Karpas-422 (cell line): ENCODE results near the gene CDK6. TPM values are rescaled to one million over a fixed set of nuclear protein-coding genes. Genes with fewer than 3 reads are reported as not detected.

ENCODE experiments used
- DNase-seq: peaks from one replicate; pipeline ENCODE4 v3.0.0-alpha.2; 2015
- H2AFZ ChIP-seq: fragments of 200-600 bp; sonication (generic); 2 replicates; pipeline ENCODE4 v1.6.1; 2014; ENCODE audit warnings: antibody characterized with exemption, low read length, mixed read lengths
- H3K27ac ChIP-seq: fragments of 200-600 bp; sonication (generic); 2 replicates; pipeline ENCODE4 v1.5.1; 2014; ENCODE audit warnings: mild to moderate bottlenecking, low read length, moderate library complexity
- H3K27me3 ChIP-seq: fragments of 200-600 bp; sonication (generic); 2 replicates; pipeline ENCODE4 v1.6.1; 2014; ENCODE audit warnings: low read length, mixed read lengths
- H3K36me3 ChIP-seq: fragments of 200-600 bp; sonication (generic); 2 replicates; pipeline ENCODE4 v1.6.1; 2014; ENCODE audit warnings: low read length, mixed read lengths; ENCODE audit not compliant: insufficient read depth
- H3K4me1 ChIP-seq: fragments of 200-600 bp; sonication (generic); 2 replicates; pipeline ENCODE4 v1.6.1; 2014; ENCODE audit warnings: mild to moderate bottlenecking, low read length, mixed read lengths
- H3K4me2 ChIP-seq: fragments of 200-600 bp; sonication (generic); 2 replicates; pipeline ENCODE4 v1.6.1; 2014; ENCODE audit warnings: low read length, low read depth, mild to moderate bottlenecking; ENCODE audit not compliant: poor library complexity, severe bottlenecking
- H3K4me3 ChIP-seq: fragments of 200-600 bp; sonication (generic); 2 replicates; pipeline ENCODE4 v1.5.1; 2014; ENCODE audit warnings: mild to moderate bottlenecking, antibody characterized with exemption, low read length, mixed read lengths
- H3K79me2 ChIP-seq: fragments of 200-600 bp; sonication (generic); 2 replicates; pipeline ENCODE4 v1.6.1; 2014; ENCODE audit warnings: mild to moderate bottlenecking, low read length, mixed read lengths
- H3K9ac ChIP-seq: fragments of 200-600 bp; sonication (generic); 2 replicates; pipeline ENCODE4 v1.6.0; 2014; ENCODE audit warnings: low read length
- H3K9me2 ChIP-seq: fragments of 200-600 bp; sonication (generic), shearing (Covaris generic); replicated peaks from 2 replicates; pipeline ENCODE4 v1.6.0; 2014; ENCODE audit warnings: mild to moderate bottlenecking, low read length, moderate library complexity; ENCODE audit not compliant: insufficient read depth
- H3K9me3 ChIP-seq: fragments of 300-700, 200-600 bp; sonication (generic); 2 replicates; pipeline ENCODE4 v1.6.1; 2014; ENCODE audit warnings: low read length, mixed read lengths
- H4K20me1 ChIP-seq: fragments of 200-600 bp; sonication (generic); 2 replicates; pipeline ENCODE4 v1.6.1; 2014; ENCODE audit warnings: mild to moderate bottlenecking, antibody characterized with exemption, low read length, low read depth; ENCODE audit not compliant: insufficient read depth
- total RNA-seq: library from RNA; depleted of rRNA; stranded (reverse); fragments of >200 nt; shearing (Covaris generic); gene quantifications from 2 replicates; pipeline ENCODE4 v1.2.3, GENCODE V29; 2014; ENCODE audit warnings: low replicate concordance

CDK6 gene
- total RNA-seq, 1 experiment from 2014 or later, result 65.1 TPM

DNA sequence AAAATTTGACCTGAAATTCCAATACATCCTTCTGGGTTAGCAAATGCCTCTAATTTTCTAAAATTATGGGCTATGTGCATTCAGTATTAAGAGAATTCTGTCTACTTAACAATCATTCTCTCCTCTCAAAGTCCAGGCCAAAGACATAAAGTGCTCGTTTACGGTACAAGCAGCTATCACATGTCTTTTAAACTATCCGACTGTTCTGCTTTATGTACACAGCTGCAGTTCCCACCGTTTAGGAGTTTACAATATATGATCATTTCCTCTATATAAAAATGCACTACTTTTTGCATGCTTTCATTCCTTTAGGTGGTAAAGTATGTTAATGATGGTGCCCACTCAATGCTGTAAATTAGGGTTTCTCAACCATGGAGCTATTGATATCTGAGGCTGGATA lies 34.0 kb downstream of the CDK6 start:
- Histone ChIP-seq H3K4me3 (no peak overlapping the region), H3K27me3 (no peaks in the 10 kb centered on the region), H2AFZ (no peak overlapping the region), H3K4me1 (peaks cover 23% of the 10 kb centered on the region), H3K9me2 (no peaks in the 10 kb centered on the region), H3K9me3 (no peaks in the 10 kb centered on the region), H3K36me3 (peaks cover 3% of the 10 kb centered on the region; the same call in 1 of the 2 replicates), H3K79me2 (peaks cover 93% of the 10 kb centered on the region), H3K27ac (no peak overlapping the region), H3K9ac (no peak overlapping the region), H3K4me2 (no peak overlapping the region), H4K20me1 (no peaks in the 10 kb centered on the region)
- no peak for DNase-seq

DNA sequence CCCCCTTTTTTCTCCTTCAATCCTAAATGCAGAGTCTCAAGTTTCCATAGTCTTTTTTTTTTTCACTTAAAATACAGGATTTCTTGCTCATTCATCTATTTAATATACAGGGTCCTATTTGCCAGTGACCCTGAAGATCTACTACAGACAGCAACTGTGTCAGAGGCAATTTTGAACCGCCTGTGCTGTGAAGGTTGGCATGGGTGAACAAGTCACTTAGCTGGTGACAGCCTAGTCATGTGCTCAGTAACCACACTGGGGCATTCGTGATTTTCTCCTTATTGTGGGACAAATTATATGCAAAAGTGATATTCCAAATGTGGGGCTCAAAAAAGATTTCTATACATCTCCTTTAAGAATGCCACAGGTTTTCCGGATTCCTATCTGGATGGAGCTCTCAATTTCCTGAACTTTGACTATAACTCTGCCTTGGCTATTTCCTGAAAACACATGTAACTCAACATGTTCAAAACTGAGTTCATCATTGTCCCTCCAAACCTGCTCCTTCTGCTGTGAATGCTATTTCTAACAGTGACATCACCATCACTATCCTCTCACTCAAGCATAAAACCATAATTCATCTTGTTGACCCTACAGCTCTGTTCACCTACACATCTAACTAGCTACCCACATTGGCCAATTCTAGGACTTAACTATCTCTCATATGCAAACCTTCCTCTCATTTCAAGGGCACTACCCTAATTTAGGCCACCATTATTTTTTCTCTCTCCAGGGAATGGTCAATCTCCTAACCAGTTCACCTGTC lies 36.7 kb downstream of the CDK6 start:
- peaks cover 95% of the 10 kb centered on the region for H3K79me2 ChIP-seq
- H3K27ac ChIP-seq, result no peak overlapping the region

DNA sequence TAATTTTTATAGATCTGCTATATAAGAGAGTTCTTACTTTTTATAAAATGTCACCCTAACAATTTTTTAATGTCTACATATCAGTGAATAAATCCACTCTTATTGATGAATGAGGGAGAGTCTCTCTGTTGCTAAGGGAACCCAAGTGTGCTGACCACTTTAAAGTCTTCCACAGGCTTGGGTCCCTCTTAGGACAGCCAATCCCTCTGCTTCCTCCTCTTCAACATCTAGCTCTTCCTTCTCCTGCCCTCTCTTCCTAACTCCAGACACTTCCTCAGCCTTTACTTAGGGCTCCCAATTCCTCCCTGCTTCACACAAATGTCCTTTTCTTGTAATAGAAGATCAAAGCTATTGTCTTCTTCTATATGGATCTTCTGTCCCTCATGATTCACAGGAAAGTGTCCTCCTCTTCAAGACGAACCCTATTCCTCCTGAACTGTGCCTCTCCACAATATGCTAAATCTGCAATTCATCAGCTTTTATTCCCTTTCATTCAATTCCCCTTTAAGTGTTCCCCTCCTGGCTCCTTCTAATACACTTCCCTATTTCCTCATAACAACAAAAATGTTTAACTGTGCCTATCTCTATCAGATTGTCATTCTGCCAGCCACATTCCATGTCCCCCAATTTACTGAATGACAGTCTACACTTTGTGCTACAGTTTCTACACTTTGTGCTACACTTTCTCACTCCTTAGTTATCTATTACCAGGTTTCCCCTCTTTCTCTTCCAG lies 37.7 kb downstream of the CDK6 start:
- Histone ChIP-seq H3K9me3 (no peaks in the 10 kb centered on the region), H3K27me3 (no peaks in the 10 kb centered on the region), H3K4me2 (no peak overlapping the region), H3K36me3 (no peaks in the 10 kb centered on the region), H3K27ac (no peak overlapping the region), H3K79me2 (peaks cover 95% of the 10 kb centered on the region), H3K9ac (no peak overlapping the region), H3K9me2 (no peaks in the 10 kb centered on the region), H4K20me1 (no peaks in the 10 kb centered on the region), H3K4me1 (peaks cover 49% of the 10 kb centered on the region), H3K4me3 (no peak overlapping the region), H2AFZ (no peak overlapping the region)
- no peak for DNase-seq

More for the DNA sequence above, 36.7 kb downstream of the CDK6 start:
- H4K20me1 ChIP-seq, result no peaks in the 10 kb centered on the region
- no peak overlapping the region for H2AFZ ChIP-seq
- H3K9ac ChIP-seq, result no peak overlapping the region
- H3K9me3 ChIP-seq, result no peaks in the 10 kb centered on the region
- H3K4me1 ChIP-seq, result peaks cover 39% of the 10 kb centered on the region
- H3K27me3 ChIP-seq, result no peaks in the 10 kb centered on the region
- H3K9me2 ChIP-seq, result no peaks in the 10 kb centered on the region
- H3K4me2 ChIP-seq, result no peak overlapping the region
- no peaks in the 10 kb centered on the region for H3K36me3 ChIP-seq
- no peak for DNase-seq
- H3K4me3 ChIP-seq, result no peak overlapping the region

DNA sequence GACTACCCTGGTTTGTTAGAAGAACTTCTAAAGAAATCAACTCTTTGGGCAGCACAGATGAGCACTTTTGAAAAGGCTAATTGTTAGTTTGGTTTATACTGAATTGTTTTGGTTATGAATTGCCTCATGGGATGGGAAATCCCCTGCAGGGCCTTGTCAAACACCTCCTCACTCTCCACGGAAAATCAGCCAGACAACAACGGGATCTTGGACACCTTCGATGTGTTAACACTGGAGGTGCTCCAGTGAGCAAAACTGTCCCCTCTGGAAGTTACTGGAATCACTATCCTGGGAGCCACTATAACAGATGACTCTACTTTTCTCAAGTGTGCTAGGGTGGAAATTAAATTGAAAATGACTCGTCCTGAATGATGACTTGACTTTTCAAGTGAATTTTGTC lies 38.7 kb downstream of the CDK6 start:
- H4K20me1 ChIP-seq, result no peaks in the 10 kb centered on the region
- H2AFZ ChIP-seq, result no peak overlapping the region
- H3K4me2 ChIP-seq, result no peak overlapping the region
- no peak overlapping the region for H3K4me3 ChIP-seq
- peaks cover 52% of the 10 kb centered on the region for H3K4me1 ChIP-seq
- peaks cover 95% of the 10 kb centered on the region for H3K79me2 ChIP-seq
- no peaks in the 10 kb centered on the region for H3K9me3 ChIP-seq
- no peaks in the 10 kb centered on the region for H3K36me3 ChIP-seq
- H3K9ac ChIP-seq, result no peak overlapping the region
- H3K27ac ChIP-seq, result no peak overlapping the region
- no peaks in the 10 kb centered on the region for H3K9me2 ChIP-seq
- no peak for DNase-seq
- no peaks in the 10 kb centered on the region for H3K27me3 ChIP-seq

DNA sequence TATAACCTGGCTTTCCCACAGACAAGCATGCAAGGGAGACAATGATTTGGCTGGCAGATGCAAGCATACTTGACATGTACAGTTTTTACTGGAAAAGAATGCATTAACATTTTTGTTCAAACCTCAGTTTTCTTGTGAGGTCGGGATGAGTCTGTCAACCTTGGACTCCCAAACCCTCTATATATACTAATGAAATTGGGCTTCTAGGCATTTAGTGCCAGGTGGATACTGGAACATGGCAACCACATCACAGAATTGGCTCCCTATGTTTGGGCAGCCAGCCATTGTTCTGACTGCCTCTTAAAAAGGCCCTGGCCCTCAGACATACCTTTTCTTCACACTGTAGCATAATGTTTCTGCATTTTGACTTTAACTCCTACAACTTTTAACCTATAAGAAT lies 39.1 kb downstream of the CDK6 start:
- Histone ChIP-seq H4K20me1 (no peaks in the 10 kb centered on the region), H3K4me2 (no peak overlapping the region), H3K27me3 (no peaks in the 10 kb centered on the region), H3K9me2 (no peaks in the 10 kb centered on the region), H3K4me1 (peaks cover 52% of the 10 kb centered on the region), H3K9ac (no peak overlapping the region), H3K9me3 (no peaks in the 10 kb centered on the region), H3K36me3 (no peaks in the 10 kb centered on the region), H3K79me2 (peaks cover 95% of the 10 kb centered on the region), H2AFZ (no peak overlapping the region), H3K4me3 (no peak overlapping the region), H3K27ac (no peak overlapping the region)
- no peak for DNase-seq

DNA sequence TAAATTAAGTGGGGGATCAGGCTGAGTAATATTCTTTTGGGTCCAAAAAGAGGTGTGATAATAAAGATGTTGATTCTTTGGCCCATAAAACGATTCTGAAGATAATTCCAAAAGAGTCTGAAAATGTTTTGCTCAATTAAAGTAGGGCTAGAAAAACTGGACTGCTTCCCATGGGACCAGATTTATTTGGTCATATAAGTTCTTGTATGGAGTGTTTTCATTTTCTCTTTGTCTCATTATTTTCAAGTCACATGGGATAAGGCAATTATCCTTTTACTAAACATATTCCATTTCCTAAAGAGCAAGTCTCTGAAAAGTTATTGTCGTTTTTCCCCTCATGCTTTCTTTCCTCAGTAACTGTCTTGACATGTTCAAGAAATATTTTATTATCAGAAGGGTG lies 41.5 kb downstream of the CDK6 start:
- H3K4me2 ChIP-seq, result no peak overlapping the region
- H3K9me3 ChIP-seq, result no peaks in the 10 kb centered on the region
- no peaks in the 10 kb centered on the region for H3K27me3 ChIP-seq
- no peak overlapping the region for H2AFZ ChIP-seq
- no peak for DNase-seq
- peaks cover 42% of the 10 kb centered on the region for H3K4me1 ChIP-seq
- H3K4me3 ChIP-seq, result no peak overlapping the region
- peaks cover 99% of the 10 kb centered on the region for H3K79me2 ChIP-seq
- H3K9ac ChIP-seq, result no peak overlapping the region
- H3K9me2 ChIP-seq, result no peaks in the 10 kb centered on the region
- H3K27ac ChIP-seq, result no peak overlapping the region
- no peaks in the 10 kb centered on the region for H4K20me1 ChIP-seq
- H3K36me3 ChIP-seq, result no peaks in the 10 kb centered on the region

DNA sequence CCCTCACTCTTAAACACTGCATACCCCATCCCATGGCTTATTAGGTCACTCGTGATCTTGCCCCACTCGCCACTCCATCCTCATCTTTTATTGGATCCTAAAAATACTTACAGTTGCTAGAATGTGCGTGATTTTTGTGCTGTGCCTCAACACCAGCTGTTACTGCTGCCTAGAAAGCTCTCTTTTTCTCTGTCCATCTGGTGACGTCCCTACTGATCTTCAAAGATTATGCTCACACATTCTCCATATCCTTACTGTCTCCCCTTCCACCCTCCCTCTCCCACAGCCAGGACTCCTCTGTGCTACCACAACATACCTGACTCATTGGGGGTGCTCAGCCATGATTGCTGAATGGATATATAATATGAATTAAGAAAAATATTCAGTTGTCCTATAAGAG lies 42.0 kb downstream of the CDK6 start:
- DNase-seq, result no peak
- no peak overlapping the region for H3K9ac ChIP-seq
- no peak overlapping the region for H3K4me2 ChIP-seq
- peaks cover 99% of the 10 kb centered on the region for H3K79me2 ChIP-seq
- H3K36me3 ChIP-seq, result no peaks in the 10 kb centered on the region
- H3K9me2 ChIP-seq, result no peaks in the 10 kb centered on the region
- peaks cover 38% of the 10 kb centered on the region for H3K4me1 ChIP-seq
- no peak overlapping the region; the same call in 1 of the 2 replicates for H3K27ac ChIP-seq
- no peak overlapping the region for H3K4me3 ChIP-seq
- no peaks in the 10 kb centered on the region for H4K20me1 ChIP-seq
- H3K9me3 ChIP-seq, result no peaks in the 10 kb centered on the region
- H2AFZ ChIP-seq, result no peak overlapping the region
- H3K27me3 ChIP-seq, result no peaks in the 10 kb centered on the region

DNA sequence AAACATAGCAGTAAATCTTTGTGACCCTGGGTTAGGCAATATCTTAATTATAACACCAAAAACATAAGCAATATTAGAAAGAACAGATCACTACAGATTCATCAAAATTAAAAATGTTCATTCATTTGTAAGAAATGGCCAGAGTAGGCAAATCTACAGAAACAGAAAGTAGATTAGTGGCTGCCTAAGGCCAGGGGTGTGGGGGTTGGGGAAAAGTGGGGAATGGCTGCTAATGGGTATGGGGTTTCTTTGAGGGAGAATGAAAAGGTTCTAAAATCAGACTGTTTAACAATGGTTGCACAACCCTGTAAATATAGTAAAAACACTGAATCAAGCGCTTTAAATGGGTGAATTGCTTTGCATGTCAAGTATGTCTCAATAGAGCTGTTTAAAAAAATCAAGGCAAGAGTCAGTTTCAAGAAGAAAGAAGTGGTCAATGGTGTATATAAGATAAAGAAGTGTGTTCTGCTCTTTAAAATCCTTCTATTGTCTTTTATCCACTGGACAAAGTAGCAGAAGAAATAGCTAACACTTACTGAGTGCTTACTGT lies 42.6 kb downstream of the CDK6 start:
- Histone ChIP-seq H3K4me1 (peaks cover 38% of the 10 kb centered on the region), H3K36me3 (no peaks in the 10 kb centered on the region), H3K9ac (no peak overlapping the region), H3K9me2 (no peaks in the 10 kb centered on the region), H3K4me3 (no peak overlapping the region), H4K20me1 (no peaks in the 10 kb centered on the region), H3K9me3 (no peaks in the 10 kb centered on the region), H3K27ac (no peak overlapping the region), H2AFZ (no peak overlapping the region), H3K4me2 (no peak overlapping the region), H3K79me2 (peaks cover 99% of the 10 kb centered on the region), H3K27me3 (no peaks in the 10 kb centered on the region)
- DNase-seq, result no peak
